ENCODE measurements around the gene IRGQ. TPM values are rescaled to one million over a fixed set of nuclear protein-coding genes. Genes with fewer than 3 reads are reported as not detected.
A peak's percentile ranks its signal among the peaks of the same experiment; 100 is the strongest.
"Not testable (repeated sequence)": the region's sequence is repeated elsewhere in the genome, so short reads cannot be mapped to it uniquely, and the experiment has no call there.

Gene IRGQ
- 10 to 100 TPM; 12.4 to 13.9 TPM for total RNA-seq

GRCh38 chr19:43595999-43596841 lies at the start of gene IRGQ, which contains the start of gene ZNF576:
Gene IRGQ, minus strand, starts transcription at chr19:43596134. Its CDS starts 796 bp downstream, at chr19:43595338.
Gene ZNF576, plus strand, starts transcription at chr19:43596595. Its CDS starts 514 bp downstream, at chr19:43597109.
- Mint-ChIP-seq H3K36me3 (peaks cover 2% of the 10 kb centered on the region), H3K27ac (peak within 1 kb of the TSS; percentile 97), H3K4me3 (peak within 1 kb of the TSS; percentile 94), H3K27me3 (no peaks in the 10 kb centered on the region), H3K9me3 (no peaks in the 10 kb centered on the region), H3K4me1 (peaks cover 33% of the 10 kb centered on the region)
- DNase-seq (peak; percentile 100), ATAC-seq (ENCODE audit: low read depth) (peak; percentile 86)
- POLR2A ChIA-PET, result interaction anchor here (0.6 to 4.4 kb wide), 12 partner anchors 16 to 158 kb away, joined by 3 to 45 read pairs (median 8); partner anchors contain the start of genes PINLYP, SMG9, XRCC1 and ZNF428

- Mint-ChIP-seq H3K36me3 (peaks cover 8% of the 10 kb centered on the region), H3K4me1 (peaks cover 5% of the 10 kb centered on the region), H3K4me3 (no peak overlapping the region), H3K27me3 (peaks cover 21% of the 10 kb centered on the region), H3K27ac (no peak overlapping the region), H3K9me3 (no peaks in the 10 kb centered on the region)
- no peak for DNase-seq
- no peak for ATAC-seq (ENCODE audit: low read depth)
- POLR2A ChIA-PET, result interaction anchor here (0.7 kb wide), 1 partner anchor 61 kb away, joined by 3 read pairs; no protein-coding TSS in a partner anchor
Observed at GRCh38 chr19:43644181-43644580, 48.2 kb upstream of the IRGQ start.

- peaks cover 9% of the 10 kb centered on the region for H3K4me1 Mint-ChIP-seq
Observed at GRCh38 chr19:43643326-43643725, 47.4 kb upstream of the IRGQ start.

GRCh38 chr19:43642531-43642930 lies 46.6 kb upstream of the IRGQ start:
- Mint-ChIP-seq H3K9me3 (no peaks in the 10 kb centered on the region), H3K4me1 (peaks cover 9% of the 10 kb centered on the region), H3K27me3 (peaks cover 37% of the 10 kb centered on the region), H3K36me3 (peaks cover 7% of the 10 kb centered on the region), H3K27ac (no peak overlapping the region), H3K4me3 (no peak overlapping the region)
- POLR2A ChIA-PET, result no interaction called here
- ATAC-seq (ENCODE audit: low read depth) (no peak), DNase-seq (no peak)

More at GRCh38 chr19:43643326-43643725, 47.4 kb upstream of the IRGQ start:
- H3K9me3 Mint-ChIP-seq, result no peaks in the 10 kb centered on the region
- H3K4me3 Mint-ChIP-seq, result no peak overlapping the region
- DNase-seq (no peak), ATAC-seq (ENCODE audit: low read depth) (no peak)
- H3K27ac Mint-ChIP-seq, result no peak overlapping the region
- POLR2A ChIA-PET, result no interaction called here
- H3K27me3 Mint-ChIP-seq, result peaks cover 29% of the 10 kb centered on the region
- H3K36me3 Mint-ChIP-seq, result peaks cover 7% of the 10 kb centered on the region

- Mint-ChIP-seq H3K27ac (no peak overlapping the region), H3K4me3 (no peak overlapping the region)
Observed at GRCh38 chr19:43641333-43641732, 45.4 kb upstream of the IRGQ start.

GRCh38 chr19:43640424-43640757 lies 44.5 kb upstream of the IRGQ start:
- Mint-ChIP-seq H3K27ac (peak overlapping the region; percentile 26), H3K4me3 (peak overlapping the region; percentile 75), H3K27me3 (peaks cover 45% of the 10 kb centered on the region), H3K9me3 (no peaks in the 10 kb centered on the region), H3K4me1 (peaks cover 10% of the 10 kb centered on the region), H3K36me3 (no peaks in the 10 kb centered on the region)
- DNase-seq (no peak), ATAC-seq (ENCODE audit: low read depth) (no peak)
- POLR2A ChIA-PET, result no interaction called here

More at GRCh38 chr19:43641333-43641732, 45.4 kb upstream of the IRGQ start:
- no peak for DNase-seq
- H3K4me1 Mint-ChIP-seq, result peaks cover 10% of the 10 kb centered on the region
- no peaks in the 10 kb centered on the region for H3K9me3 Mint-ChIP-seq
- H3K36me3 Mint-ChIP-seq, result peaks cover 3% of the 10 kb centered on the region
- no peak for ATAC-seq (ENCODE audit: low read depth)
- POLR2A ChIA-PET, result interaction anchor here (0.6 kb wide), 1 partner anchor 84 kb away, joined by 3 read pairs; no protein-coding TSS in a partner anchor
- peaks cover 45% of the 10 kb centered on the region for H3K27me3 Mint-ChIP-seq

GRCh38 chr19:43639519-43640423 lies 43.8 kb upstream of the IRGQ start, which contains the start of gene CADM4:
Gene CADM4, minus strand, starts transcription at chr19:43639850. Its CDS starts 60 bp downstream, at chr19:43639790.
- POLR2A ChIA-PET, result no interaction called here

GRCh38 chr19:43638995-43639518 lies 43.1 kb upstream of the IRGQ start:
- Mint-ChIP-seq H3K36me3 (no peaks in the 10 kb centered on the region), H3K9me3 (no peaks in the 10 kb centered on the region), H3K4me1 (peaks cover 11% of the 10 kb centered on the region), H3K27ac (peak overlapping the region; percentile 65), H3K4me3 (peak overlapping the region; percentile 72), H3K27me3 (peaks cover 45% of the 10 kb centered on the region)
- POLR2A ChIA-PET, result no interaction called here
- ATAC-seq (ENCODE audit: low read depth) (no peak), DNase-seq (no peak)

More at GRCh38 chr19:43639519-43640423, 43.8 kb upstream of the IRGQ start, which contains the start of gene CADM4:
- Mint-ChIP-seq H3K4me3 (peak within 1 kb of the TSS; percentile 75), H3K27ac (peak within 1 kb of the TSS; percentile 65), H3K9me3 (no peaks in the 10 kb centered on the region), H3K27me3 (peaks cover 45% of the 10 kb centered on the region), H3K36me3 (no peaks in the 10 kb centered on the region), H3K4me1 (peaks cover 11% of the 10 kb centered on the region)
- DNase-seq (peak; percentile 67), ATAC-seq (ENCODE audit: low read depth) (peak; percentile 73)

GRCh38 chr19:43638214-43638994 lies 42.5 kb upstream of the IRGQ start:
- DNase-seq (no peak), ATAC-seq (ENCODE audit: low read depth) (no peak)
- no peaks in the 10 kb centered on the region for H3K9me3 Mint-ChIP-seq
- peaks cover 47% of the 10 kb centered on the region for H3K27me3 Mint-ChIP-seq
- no peaks in the 10 kb centered on the region for H3K36me3 Mint-ChIP-seq
- peaks cover 11% of the 10 kb centered on the region for H3K4me1 Mint-ChIP-seq
- POLR2A ChIA-PET, result no interaction called here
- H3K27ac Mint-ChIP-seq, result no peak overlapping the region
- H3K4me3 Mint-ChIP-seq, result peak overlapping the region; percentile 72

GRCh38 chr19:43636121-43636683 lies 40.3 kb upstream of the IRGQ start:
- Mint-ChIP-seq H3K9me3 (no peaks in the 10 kb centered on the region), H3K27ac (no peak overlapping the region), H3K36me3 (no peaks in the 10 kb centered on the region), H3K4me3 (no peak overlapping the region), H3K27me3 (peaks cover 46% of the 10 kb centered on the region), H3K4me1 (peaks cover 11% of the 10 kb centered on the region)
- DNase-seq (no peak), ATAC-seq (ENCODE audit: low read depth) (no peak)
- POLR2A ChIA-PET, result no interaction called here

GRCh38 chr19:43635561-43635940 lies 39.6 kb upstream of the IRGQ start:
- H3K4me3 Mint-ChIP-seq; H3K36me3 Mint-ChIP-seq; H3K27ac Mint-ChIP-seq; DNase-seq; ATAC-seq (ENCODE audit: low read depth); POLR2A ChIA-PET; H3K9me3 Mint-ChIP-seq: not testable (repeated sequence)
- H3K4me1 Mint-ChIP-seq, result peaks cover 10% of the 10 kb centered on the region
- H3K27me3 Mint-ChIP-seq, result peaks cover 41% of the 10 kb centered on the region

GRCh38 chr19:43634872-43635560 lies 39.1 kb upstream of the IRGQ start:
- peaks cover 35% of the 10 kb centered on the region for H3K27me3 Mint-ChIP-seq
- H3K27ac Mint-ChIP-seq, result no peak overlapping the region

More at GRCh38 chr19:43634872-43635560, 39.1 kb upstream of the IRGQ start:
- H3K9me3 Mint-ChIP-seq, result no peaks in the 10 kb centered on the region
- DNase-seq (no peak), ATAC-seq (ENCODE audit: low read depth) (no peak)
- no peak overlapping the region for H3K4me3 Mint-ChIP-seq
- peaks cover 8% of the 10 kb centered on the region for H3K4me1 Mint-ChIP-seq
- POLR2A ChIA-PET, result no interaction called here
- no peaks in the 10 kb centered on the region for H3K36me3 Mint-ChIP-seq
